CD4-positive, alpha-beta T cell treated with Interleukin-4 for 4 hours (primary cell): ENCODE results near the gene INAFM1.
A peak's percentile ranks its signal among the peaks of the same experiment; 100 is the strongest.
"Not testable (repeated sequence)": the region's sequence is repeated elsewhere in the genome, so short reads cannot be mapped to it uniquely, and the experiment has no call there.

ENCODE experiments used
- DNase-seq: peaks from one replicate; pipeline ENCODE4 v3.0.0-alpha.2; 2020

INAFM1 gene

DNA sequence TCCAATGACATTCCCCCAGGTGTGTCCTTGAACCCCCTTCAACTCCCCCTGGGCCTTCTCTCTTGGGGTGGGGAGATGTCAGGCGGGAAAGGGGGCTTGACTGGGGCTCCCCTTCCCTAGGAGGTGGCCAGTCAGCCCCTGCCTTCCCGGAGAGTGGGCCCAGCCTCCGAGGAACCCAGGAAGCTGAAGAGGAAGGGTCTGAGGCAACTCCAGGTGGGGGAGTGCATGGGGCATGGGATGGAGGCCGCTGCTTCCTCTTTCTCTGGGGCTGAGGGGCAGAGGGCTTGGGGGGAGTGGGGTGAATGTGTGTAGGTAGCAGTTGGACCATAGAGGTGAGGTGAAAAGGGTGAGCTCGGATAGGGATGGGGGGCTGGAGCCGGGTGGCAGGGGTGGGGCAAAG is 2.7 kb upstream of the INAFM1 start:
- DNase-seq = no peak

DNA sequence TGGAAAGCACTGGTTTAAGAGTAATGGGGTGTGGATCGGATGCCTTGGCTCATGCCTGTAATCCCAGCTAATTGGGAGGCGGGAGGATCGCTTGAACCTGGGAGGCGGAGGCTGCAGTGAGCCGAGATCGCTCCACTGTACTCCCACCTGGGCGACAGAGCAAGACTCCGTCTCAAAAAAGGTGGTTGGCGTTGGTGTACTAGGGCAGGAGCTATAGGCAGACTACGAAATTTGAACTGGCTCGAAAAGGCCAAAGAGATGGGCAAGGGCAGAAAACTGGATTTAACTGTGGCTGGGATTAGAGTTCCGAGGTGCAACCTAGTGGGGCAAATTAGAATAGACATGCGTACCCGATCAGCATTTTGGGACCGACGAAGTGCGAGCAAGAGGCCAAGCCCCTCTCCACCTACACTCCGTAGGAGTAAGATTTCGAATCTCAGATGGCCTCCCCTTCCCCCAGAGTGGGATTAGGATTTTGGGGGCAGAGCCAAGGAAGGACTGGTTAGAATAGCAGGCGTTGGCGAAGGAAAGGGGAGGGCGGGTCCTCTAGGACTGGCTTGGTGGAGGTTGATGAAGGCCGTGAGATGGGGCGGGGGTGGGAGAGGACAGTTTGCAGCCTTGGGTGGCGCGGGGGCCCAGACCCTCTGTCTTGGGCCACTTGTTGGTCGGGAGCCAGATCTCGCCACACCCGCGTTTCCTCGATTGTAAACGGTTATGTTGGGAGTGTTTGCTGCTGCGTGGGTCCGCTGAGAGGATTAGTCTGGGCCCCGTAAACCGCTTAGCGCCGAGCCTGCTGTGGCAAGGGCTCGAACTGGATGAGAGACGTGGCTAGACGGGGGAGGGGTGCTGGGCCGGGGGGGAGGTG is 2.0 kb upstream of the INAFM1 start:
- no peak for DNase-seq

DNA sequence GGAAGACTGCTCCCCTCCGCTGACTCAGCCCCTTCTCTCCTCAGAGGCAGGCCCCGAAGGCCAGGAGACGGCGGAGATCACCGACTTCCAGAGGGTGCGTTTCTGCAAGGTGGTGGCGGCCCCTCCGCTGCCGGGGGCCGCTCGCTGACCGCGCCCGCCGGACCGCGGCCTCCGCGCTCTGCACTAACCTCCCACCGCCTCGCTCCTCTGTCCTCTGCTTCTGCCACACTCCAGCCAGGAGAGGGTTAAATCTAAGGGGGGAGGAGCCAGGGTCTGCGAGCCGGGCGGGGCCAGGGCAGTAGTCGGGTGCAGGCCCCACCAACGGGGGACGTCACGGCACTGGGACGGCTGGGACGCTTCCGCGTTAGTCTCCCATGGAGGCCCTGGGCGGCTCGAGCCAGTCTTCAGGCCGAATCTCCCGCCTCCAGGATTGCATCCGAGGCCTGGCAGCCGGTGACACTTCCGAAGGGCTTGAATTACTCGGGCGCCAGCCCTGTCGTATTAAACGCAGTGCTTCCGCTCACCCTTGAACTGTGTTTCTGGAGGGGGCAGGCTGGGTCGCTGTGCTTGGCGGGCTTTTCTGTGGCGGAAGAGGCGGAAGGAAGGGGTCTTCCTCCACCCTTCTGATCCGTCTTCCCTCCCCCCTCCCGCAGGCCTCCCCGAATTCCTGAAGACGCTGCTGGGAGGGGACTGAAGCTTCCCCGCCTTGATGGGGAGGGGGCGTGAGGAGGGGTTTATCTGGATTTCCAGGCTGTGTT is 1.2 kb upstream of the INAFM1 start:
- DNase-seq = peak; percentile 91

DNA sequence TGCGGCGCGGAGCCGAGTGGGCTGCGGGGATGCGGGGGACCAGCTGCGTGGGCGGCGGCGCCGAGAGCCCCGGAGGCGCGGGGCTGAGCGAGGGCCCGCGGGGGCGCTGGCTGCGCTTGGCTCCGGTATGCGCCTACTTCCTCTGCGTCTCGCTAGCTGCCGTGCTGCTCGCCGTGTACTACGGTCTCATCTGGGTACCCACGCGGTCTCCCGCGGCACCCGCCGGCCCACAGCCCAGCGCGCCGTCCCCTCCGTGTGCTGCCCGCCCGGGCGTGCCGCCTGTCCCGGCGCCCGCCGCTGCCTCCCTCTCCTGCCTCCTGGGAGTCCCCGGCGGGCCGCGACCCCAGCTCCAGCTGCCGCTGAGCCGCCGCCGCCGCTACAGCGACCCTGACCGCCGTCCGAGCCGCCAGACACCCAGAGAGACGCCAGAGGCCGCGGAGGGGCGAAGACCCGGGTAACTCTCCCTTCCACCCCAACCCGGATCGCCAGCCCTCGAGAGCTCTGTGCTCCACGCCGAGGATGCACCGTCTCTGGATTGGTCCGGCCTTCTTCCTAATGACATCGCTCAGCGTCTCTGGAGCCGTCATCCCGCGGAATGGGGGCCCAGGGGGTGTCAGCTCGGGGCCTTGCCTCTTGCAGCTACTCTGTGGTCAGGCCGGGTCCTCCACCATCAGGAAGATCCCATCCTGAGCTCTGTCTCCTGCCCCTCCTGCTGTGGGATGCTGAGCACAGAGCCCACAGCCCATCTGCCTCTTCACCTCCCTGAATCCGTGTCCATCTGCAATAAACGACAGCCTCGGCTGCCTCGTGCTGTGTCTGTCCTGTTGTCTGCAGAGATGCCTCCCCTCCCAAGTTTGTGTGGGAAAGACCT is 441 bp downstream of the INAFM1 start:
- DNase-seq = no peak

DNA sequence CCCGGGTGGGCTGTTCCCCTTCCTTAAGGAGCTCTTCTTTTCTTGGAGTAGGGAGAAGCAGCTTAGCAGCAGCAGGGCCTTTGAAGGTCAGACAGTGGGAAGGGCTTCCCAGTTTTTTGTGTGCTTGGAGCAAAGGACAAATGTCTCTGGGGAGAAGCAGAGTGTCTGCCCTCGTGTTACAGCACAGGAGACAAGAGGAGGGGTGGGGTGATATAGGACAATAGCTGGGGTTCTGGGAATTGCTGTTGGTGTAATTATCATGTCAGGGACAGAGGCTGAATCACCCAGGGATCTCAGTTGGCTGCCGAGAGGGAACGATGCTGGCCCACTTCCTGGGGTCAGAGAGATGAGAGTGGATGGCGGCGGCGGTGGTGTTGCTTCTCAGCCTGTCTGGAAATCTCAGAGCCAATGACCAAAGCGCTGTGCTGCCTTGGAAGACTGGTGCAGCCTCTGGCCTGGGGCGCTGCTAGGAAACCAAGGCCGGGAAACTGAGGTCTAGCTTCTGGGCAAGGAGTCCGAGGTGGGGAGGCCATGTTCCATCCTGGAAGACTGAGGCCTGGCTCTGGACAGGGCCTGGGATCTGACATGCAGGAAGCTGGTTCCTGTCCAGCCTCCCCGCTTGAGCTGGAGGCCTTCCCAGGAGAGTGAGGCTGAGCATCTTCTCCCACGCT is 1.2 kb downstream of the INAFM1 start:
- DNase-seq = no peak

DNA sequence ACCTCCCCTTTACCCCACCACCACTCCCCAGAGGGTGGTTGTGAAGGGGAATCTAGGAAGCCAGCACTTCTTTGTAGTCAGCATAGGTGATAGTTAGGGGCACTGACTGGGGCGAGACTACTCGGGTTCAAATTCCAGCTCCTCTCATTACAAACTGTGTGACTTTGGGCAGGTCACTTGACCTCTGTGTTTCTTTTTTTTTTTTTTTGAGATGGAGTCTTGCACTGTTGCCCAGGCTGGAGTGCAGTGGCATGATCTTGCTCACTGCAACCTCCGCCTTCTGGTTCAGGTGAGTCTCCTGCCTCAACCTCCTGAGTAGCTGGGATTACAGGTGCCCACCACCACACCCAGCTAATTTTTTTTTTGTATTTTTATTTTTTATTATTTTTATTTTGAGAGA is 1.8 kb downstream of the INAFM1 start:
- not testable (repeated sequence) for DNase-seq

DNA sequence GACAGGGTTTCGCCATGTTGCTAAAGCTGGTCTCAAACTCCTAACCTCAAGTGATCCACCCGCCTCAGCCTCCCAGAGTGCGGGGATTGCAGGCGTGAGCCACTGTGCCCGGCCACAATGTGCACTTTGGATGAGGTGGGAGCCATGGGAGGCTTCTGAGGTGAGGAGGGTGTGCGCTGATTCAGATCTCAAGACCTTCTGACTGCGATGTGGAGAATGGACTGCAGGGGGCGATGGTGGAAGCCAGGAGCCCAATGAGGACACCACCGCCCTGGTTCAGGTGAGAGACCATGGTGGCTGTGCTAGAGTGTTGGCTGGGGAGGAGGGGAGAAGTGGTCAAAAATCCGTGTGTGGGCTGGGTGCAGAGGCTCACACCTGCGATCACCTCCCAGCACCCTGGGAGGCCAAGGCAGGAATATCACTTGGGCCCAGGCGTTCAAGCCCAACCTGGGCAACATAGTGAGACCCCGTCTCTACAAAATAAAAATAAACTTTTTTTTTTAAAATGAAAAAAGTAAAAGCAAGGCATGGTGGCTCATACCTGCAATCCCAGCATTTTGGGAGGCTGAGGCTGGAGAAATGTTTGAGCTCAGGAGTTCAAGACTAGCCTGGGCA is 5.6 kb downstream of the INAFM1 start:
- peak; percentile 45 for DNase-seq

DNA sequence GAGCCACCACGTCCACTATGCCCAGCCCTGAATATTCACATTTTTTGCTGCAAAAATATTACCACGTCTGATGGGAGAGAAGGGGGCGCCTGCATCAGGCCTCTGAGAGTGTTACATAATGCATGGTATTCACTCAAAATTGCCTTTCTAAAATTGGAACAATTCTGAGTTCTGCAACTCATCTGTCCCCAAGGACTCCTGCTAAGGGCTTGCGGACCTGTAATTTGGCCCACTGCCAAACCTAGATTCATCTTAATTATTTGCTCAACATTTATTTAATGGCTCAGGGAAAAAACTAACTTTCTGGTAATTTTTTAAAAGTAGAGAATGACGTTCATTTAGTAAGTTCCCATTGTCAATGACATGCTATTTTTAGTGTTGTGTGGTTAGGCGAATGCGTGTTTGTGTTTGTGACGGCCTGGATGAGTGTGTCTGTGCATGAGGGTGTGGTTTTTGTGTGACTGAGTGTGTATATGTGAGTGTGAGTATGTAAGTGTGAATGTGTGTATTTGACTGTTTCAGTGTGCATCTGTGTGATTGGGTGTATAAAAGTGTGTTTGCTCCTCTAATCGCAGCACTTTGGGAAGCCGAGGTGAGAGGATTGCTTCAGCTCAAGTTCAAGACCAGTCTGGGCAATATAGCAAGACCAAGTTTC is 8.8 kb downstream of the INAFM1 start:
- no peak for DNase-seq

DNA sequence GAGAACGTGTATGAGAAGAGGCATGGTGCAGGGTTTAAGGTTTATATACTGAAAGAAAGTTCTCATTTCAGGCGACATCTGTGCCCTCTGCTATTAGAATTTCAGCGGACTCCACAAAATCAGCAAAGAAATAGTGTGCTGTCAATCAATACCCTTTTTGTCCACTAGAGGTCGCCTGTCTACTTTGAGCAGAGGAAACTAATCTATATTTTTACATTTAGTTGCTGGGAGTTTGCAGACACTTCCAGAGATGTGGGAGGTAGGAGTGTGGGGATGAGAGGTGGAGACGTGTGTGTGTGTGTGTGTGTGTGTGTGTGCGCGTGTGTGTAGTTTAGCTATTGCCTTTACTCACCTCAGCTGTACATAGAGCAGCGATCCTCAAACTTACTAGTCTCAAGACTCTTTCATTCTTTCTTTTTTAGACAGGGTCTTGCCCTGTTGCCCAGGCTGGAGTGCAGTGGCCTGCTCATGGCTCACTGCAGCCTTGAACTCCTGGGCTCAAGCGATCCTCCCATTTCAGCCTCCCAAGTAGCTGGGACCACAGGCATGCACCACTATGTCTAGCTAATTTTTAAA is 9.7 kb downstream of the INAFM1 start:
- DNase-seq = peak; percentile 76

DNA sequence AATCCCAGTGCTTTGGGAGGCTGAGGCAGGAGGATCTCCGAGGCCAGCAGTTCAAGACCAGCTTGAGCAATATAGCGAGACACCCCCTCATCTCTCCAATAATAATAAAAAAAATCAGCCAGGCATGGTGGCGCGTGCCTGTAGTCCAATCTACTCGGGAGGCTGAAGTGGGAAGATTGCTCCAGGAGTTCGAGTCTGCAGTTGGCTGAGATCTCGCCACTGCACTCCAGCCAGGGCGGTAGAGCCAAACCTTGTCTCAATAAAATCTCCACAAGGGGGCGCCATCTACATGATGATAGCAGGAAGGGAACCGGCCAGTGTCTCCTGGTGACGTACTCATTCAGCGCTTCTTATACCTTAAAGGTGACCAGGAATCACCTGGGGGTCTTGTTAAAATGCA is 21.4 kb downstream of the INAFM1 start:
- peak; percentile 81 for DNase-seq

DNA sequence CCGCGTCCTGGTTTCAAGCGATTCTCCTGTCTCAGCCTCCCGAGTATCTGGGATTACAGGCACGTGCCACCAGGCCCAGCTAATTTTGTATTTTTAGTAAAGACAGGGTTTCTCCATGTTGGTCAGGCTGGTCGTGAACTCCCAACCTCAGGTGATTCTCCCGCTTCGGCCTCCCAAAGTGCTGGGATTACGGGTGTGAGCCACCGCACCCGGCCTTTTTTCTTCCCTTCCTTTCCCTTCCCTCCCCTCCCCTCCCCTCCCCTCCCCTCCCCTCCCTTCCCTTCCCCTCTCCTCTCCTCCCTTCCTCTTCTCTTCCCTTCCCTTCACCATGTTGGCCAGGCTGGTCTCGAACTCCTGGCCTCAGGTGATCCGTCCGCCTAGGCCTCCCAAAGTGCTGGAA is 26.2 kb downstream of the INAFM1 start:
- DNase-seq = not testable (repeated sequence)

DNA sequence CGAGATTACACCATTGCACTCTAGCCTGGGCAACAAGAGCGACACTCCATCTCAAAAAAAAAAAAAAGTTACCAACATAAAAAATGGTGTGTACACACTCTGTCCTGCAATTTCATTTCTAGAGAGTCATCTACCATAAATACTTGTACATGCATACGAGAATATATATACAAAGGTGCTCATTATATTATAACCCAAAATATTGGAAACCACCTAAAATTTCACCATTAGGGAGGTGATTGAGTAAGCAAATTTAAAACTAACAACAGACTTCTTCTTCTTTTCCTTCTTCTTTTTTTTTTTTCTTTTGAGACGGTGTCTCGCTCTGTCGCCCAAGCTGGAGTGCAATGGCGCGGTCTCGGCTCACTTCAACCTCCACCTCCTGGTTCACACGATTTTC is 27.6 kb downstream of the INAFM1 start:
- no peak for DNase-seq

DNA sequence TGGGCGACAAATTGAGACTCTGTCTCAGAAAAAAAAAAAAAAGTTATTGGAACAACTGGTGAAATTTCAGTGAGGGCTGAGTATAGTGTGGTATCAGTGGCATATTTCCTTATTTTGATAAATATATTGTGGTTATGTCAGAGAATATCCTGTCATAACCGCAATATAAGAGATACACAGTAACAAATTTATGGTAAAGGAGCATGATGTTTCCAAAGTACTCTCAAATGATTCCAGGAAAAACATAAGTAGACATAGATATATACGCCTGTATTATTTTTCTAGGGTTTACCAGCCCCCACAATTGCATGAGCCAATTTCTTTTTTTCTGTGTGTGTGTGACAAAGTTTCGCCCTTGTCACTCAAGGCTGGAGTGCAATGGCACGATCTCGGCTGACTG is 29.3 kb downstream of the INAFM1 start:
- DNase-seq = no peak

DNA sequence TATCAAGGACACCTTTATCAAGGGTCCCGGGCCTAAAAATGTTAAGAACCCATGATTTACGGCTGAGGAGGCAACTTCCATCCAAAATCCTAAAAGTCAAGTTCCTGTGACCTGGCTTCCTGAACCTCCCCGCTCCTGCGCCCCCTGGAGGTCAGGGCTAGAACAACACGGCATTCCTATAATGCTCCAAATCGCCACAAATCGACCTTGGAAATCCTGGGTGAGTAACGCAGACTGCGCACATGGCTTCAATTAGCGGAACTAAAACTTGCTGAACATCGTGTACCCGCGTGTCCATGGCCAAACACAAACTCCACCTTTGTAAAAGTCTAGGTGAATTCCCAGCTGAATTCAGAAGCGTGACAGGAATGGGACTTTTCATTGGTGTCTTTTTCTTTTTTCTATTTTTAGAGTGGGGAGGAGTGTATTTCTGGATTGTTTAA is 30.6 kb downstream of the INAFM1 start:
- DNase-seq = peak; percentile 65

DNA sequence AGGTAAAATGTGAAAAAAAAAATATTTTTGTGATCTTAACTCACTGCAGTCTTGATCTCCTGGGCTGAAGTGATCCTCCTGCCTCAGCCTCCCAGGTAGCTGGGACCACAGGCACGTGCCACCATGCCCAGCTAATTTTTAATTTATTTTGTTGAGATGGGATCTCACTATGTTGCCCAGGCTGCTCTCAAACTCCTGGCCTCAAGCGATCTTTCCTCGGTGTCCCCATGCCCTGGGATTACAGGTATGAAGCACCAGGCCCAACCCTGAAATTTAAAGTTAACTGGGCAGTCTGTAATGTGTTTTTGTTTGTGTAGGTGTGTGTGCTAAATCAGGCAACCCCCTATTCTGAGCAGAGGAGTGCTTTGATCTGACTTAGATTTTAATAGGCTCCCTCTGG is 31.6 kb downstream of the INAFM1 start:
- no peak for DNase-seq

DNA sequence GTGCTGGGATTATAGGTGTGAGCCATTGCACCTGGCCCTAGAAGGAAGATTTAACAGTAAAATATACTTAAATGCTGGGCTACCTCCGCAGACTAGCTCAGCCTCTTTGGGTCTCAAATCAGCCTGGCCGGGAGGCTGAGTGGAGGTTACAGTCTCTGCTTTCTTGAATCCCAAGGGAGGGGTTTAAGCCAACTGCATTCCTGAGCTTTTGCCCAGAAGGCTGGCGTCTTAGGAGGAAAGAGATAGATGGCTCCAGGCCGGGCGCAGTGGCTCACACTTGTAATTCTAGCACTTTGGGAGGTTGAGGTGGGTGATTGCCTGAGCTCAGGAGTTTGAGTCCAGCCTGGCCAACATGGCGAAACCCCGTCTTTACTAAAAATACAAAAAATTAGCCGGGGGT is 34.4 kb downstream of the INAFM1 start:
- no peak for DNase-seq

DNA sequence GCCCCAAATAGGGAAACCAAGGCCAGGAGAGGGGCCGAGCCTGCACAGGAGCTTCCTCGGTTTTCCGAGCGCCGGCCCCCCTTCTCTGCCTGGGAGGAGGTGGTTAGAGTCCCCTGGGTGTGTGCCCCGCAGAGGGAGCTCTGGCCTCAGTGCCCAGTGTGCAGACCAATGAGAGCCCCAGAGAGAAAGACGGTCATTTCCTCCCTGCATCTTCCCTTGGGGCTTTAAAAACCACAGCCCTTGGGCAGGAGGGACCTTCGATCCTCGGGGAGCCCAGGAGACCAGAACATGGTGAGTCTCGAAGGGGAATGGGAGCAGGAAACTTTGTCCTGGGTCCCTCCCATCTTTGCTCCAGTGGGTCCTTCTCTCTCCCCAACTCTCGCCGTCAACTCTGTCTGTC is 34.9 kb downstream of the INAFM1 start, which contains the start of gene C5AR1:
TSS of gene C5AR1 (plus strand) at position 254 of the 400 bp plus-strand sequence. CDS start at position 289, 35 bp downstream.
- no peak for DNase-seq

DNA sequence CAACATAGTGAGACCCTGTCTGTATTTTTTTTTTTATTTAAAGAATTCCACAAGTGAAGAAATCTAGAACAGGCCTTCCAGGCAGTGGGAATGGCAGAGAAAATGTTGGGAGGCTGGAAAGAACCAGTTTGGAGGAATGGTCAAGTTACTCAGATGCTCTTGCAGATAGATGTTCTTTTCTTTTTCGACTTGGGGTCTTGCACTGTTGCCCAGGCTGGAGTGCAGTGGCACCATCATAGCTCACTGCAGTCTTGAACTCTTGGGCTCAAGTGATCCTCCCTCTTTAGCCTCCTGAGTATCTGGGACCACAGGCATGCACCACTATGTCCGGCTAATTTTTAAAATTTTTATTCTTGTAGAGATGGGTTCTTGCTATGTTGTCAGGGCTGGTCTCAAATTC is 35.6 kb downstream of the INAFM1 start:
- no peak for DNase-seq

DNA sequence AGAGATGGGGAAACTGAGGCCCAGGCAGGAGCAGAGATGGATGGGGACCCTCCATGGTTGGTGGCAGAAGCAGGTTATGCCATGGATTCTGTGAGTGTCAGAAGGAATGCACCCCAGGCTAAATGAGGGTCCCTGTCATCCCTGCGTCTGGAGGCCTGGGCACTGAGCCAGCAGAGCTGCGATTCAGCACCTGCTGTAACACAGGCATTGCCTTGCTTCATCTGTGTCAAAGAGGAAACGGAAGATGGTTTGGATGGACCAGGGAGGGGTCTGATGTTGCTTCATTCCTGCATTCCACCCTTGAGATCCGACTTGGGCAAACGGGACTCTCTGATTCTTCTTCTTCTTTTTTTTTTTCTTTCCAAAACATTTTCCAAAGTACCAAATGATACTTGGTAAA is 36.1 kb downstream of the INAFM1 start:
- no peak for DNase-seq

DNA sequence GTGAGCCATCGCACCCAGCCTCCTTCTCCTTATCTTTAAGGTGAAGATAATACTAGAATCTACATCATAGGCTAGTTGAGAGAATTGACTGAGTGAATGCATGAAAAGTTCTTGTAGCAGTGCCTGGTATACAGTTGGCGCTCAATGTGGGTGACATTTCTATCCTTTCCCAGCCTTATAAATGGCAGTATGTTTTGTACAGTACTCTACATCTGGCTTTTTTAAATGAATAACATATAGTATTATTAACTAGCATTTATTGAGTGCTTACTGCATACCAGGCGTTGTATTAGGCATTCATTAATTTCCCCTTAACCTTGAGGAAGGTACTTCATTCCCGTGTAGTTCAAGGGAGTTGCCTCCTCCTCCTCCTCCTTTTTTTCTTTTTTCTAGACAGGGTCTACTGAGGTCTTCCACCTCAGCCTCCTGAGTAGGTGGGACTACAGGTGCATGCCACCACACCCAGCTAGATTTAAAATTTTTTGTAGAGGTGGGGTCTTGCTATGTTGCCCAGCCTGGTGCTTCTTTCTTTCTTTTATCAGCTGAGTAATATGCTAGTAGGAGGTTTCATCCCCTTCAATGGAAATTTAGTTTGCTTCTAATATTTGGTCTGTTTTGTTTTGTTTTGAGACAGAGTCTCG is 37.8 kb downstream of the INAFM1 start:
- DNase-seq = no peak
